SK-N-SH (cell line): ENCODE measurements around the gene LRRC10. TPM values are rescaled to one million over a fixed set of nuclear protein-coding genes. Genes with fewer than 3 reads are reported as not detected.
A peak's percentile ranks its signal among the peaks of the same experiment; 100 is the strongest.

Experiments used
- CTCF ChIA-PET: fragments of 300-600, 350-600 bp; formaldehyde crosslinking; extraction: SDS; loops from one replicate; lab custom pipeline; 2021; lab: Yijun Ruan, JAX
- POLR2A ChIA-PET: fragments of 350-600 bp; sonication (Branson Sonifier 250); formaldehyde crosslinking; extraction: SDS; loops from one replicate; lab custom pipeline; 2020; ENCODE audit warnings: antibody characterized with exemption, inconsistent platforms; lab: Yijun Ruan, JAX
- DNase-seq: peaks from one replicate; pipeline ENCODE4 v3.0.0; 2012
- H2AFZ ChIP-seq: fragments of 200-600 bp; sonication (generic); 2 replicates; pipeline ENCODE4 v1.8.1; 2016; ENCODE audit warnings: antibody characterized with exemption, mild to moderate bottlenecking, low read depth
- H3F3A ChIP-seq: fragments of 200-600 bp; sonication (generic); replicated peaks from 2 replicates; pipeline ENCODE3; 2016; ENCODE audit warnings: antibody characterized with exemption, mild to moderate bottlenecking; ENCODE audit not compliant: insufficient read depth
- H3K27ac ChIP-seq, 2 experiments: fragments of 200-500 bp in 1 of 2; fragments of 200-600 bp in 1 of 2; sonication (Bioruptor generic) in 1 of 2; sonication (generic), shearing (Covaris generic) in 1 of 2; 2 replicates each; pipeline versions ENCODE4 v1.5.1 to v1.6.1; 2014 to 2016; ENCODE audit warnings: low read depth in 2 of 2, inconsistent platforms in 1 of 2, low read length in 1 of 2, mild to moderate bottlenecking in 1 of 2, mixed read lengths in 1 of 2
- H3K27me3 ChIP-seq: fragments of 200-600 bp; sonication (generic), shearing (Covaris generic); 2 replicates; pipeline ENCODE4 v1.6.1; 2016; ENCODE audit warnings: mixed run types; ENCODE audit not compliant: insufficient read depth
- H3K36me3 ChIP-seq, 2 experiments: fragments of 200-500 bp in 1 of 2; fragments of 200-600 bp in 1 of 2; sonication (Bioruptor generic) in 1 of 2; sonication (generic) in 1 of 2; replicated peaks in 1 of 2; 2 replicates each; pipeline versions ENCODE3 to v1.5.1; 2014 to 2016; ENCODE audit warnings: low read length in 1 of 2, mild to moderate bottlenecking in 1 of 2; ENCODE audit not compliant: insufficient read depth in 2 of 2, control insufficient read depth in 1 of 2
- H3K4me1 ChIP-seq, 2 experiments: fragments of 200-500 bp in 1 of 2; fragments of 200-600 bp in 1 of 2; sonication (Bioruptor generic) in 1 of 2; sonication (generic), shearing (Covaris generic) in 1 of 2; 2 replicates each; pipeline versions ENCODE4 v1.5.1 to v1.6.1; 2014 to 2016; ENCODE audit warnings: low read depth in 1 of 2, low read length in 1 of 2, mixed run types in 1 of 2; ENCODE audit not compliant: insufficient read depth in 2 of 2, control insufficient read depth in 1 of 2
- H3K4me2 ChIP-seq: fragments of 200-600 bp; sonication (generic), shearing (Covaris generic); 2 replicates; pipeline ENCODE4 v1.6.1; 2017; ENCODE audit warnings: mixed run types
- H3K4me3 ChIP-seq, 2 experiments: fragments of 200-500 bp in 1 of 2; fragments of 200-600 bp in 1 of 2; sonication (Bioruptor generic) in 1 of 2; sonication (generic), shearing (Covaris generic) in 1 of 2; 2 replicates each; pipeline versions ENCODE4 v1.5.1 to v1.8.1; 2014 to 2016; ENCODE audit warnings: low read depth in 2 of 2, inconsistent platforms in 1 of 2, low read length in 1 of 2, mild to moderate bottlenecking in 1 of 2, mixed read lengths in 1 of 2, moderate library complexity in 1 of 2
- H3K79me2 ChIP-seq: fragments of 200-600 bp; sonication (generic); 2 replicates; pipeline ENCODE4 v1.8.1; 2017; ENCODE audit warnings: mild to moderate bottlenecking; ENCODE audit not compliant: insufficient read depth
- H3K9ac ChIP-seq: fragments of 200-600 bp; sonication (generic); 2 replicates; pipeline ENCODE4 v1.6.1; 2017; ENCODE audit warnings: mixed run types
- H3K9me2 ChIP-seq: fragments of 200-600 bp; sonication (generic); 2 replicates; pipeline ENCODE4 v1.6.1; 2017; ENCODE audit warnings: mixed run types
- H3K9me3 ChIP-seq: fragments of 200-600 bp; sonication (generic); 2 replicates; pipeline ENCODE4 v1.6.1; 2017; ENCODE audit warnings: mixed run types, mild to moderate bottlenecking, moderate library complexity
- H4K20me1 ChIP-seq: fragments of 200-600 bp; sonication (generic); 2 replicates; pipeline ENCODE4 v1.6.1; 2017; ENCODE audit warnings: mild to moderate bottlenecking, mixed run types; ENCODE audit not compliant: insufficient read depth
- CTCF ChIP-seq: fragments of 200-600 bp; sonication (generic); IDR thresholded peaks from 2 replicates; pipeline ENCODE4 v1.6.1; 2017; ENCODE audit warnings: antibody characterized with exemption, mild to moderate bottlenecking, moderate library complexity
- ELF1 ChIP-seq: IDR thresholded peaks from 2 replicates; pipeline ENCODE4 v1.4.0; 2012
- GABPA ChIP-seq: IDR thresholded peaks from 2 replicates; pipeline ENCODE4 v1.4.0; 2012; ENCODE audit warnings: low read depth, mild to moderate bottlenecking
- GATA2 ChIP-seq: sonication (generic); formaldehyde crosslinking; IDR thresholded peaks from 2 replicates; pipeline ENCODE4 v1.5.0; 2020; ENCODE audit warnings: mild to moderate bottlenecking, missing genetic modification reagents
- IRF3 ChIP-seq: fragments of 150-350 bp; IDR thresholded peaks from 2 replicates; pipeline ENCODE4 v1.6.1; 2016; ENCODE audit warnings: mild to moderate bottlenecking, low read depth, low read length
- MAX ChIP-seq: IDR thresholded peaks from 2 replicates; pipeline ENCODE4 v1.4.0; 2012; ENCODE audit warnings: low read depth
- MXI1 ChIP-seq: IDR thresholded peaks from 2 replicates; pipeline ENCODE4 v1.6.1; 2012; ENCODE audit warnings: mild to moderate bottlenecking, low read depth, low read length, improper control_type of control experiment
- NFIC ChIP-seq: IDR thresholded peaks from 2 replicates; pipeline ENCODE4 v1.4.0; 2012; ENCODE audit warnings: borderline replicate concordance
- POLR2AphosphoS5 ChIP-seq: IDR thresholded peaks from 2 replicates; pipeline ENCODE4 v1.6.1; 2012; ENCODE audit warnings: low read depth, low read length
- RAD21 ChIP-seq: IDR thresholded peaks from 2 replicates; pipeline ENCODE4 v1.6.1; 2012; ENCODE audit warnings: mild to moderate bottlenecking, low read length
- RCOR1 ChIP-seq: fragments of 150-350 bp; IDR thresholded peaks from 2 replicates; pipeline ENCODE4 v1.6.1; 2017; ENCODE audit warnings: antibody characterized with exemption, low read length
- REST ChIP-seq: IDR thresholded peaks from 2 replicates; pipeline ENCODE4 v1.6.1; 2012; ENCODE audit warnings: mild to moderate bottlenecking, low read depth, low read length, moderate library complexity
- RFX5 ChIP-seq: IDR thresholded peaks from 2 replicates; pipeline ENCODE4 v1.6.1; 2012; ENCODE audit warnings: mild to moderate bottlenecking, improper control_type of control experiment, low read length
- SIN3A ChIP-seq: IDR thresholded peaks from 2 replicates; pipeline ENCODE4 v1.6.1; 2012; ENCODE audit warnings: low read depth, mild to moderate bottlenecking, low read length, moderate library complexity, borderline replicate concordance
- SMC3 ChIP-seq: IDR thresholded peaks from 2 replicates; pipeline ENCODE4 v1.6.1; 2012; ENCODE audit warnings: low read depth, low read length, improper control_type of control experiment
- TAF1 ChIP-seq: IDR thresholded peaks from 2 replicates; pipeline ENCODE4 v1.6.1; 2012; ENCODE audit warnings: low read depth, mild to moderate bottlenecking, low read length, moderate library complexity, borderline replicate concordance
- USF1 ChIP-seq: IDR thresholded peaks from 2 replicates; pipeline ENCODE4 v1.4.0; 2012; ENCODE audit warnings: low read depth, borderline replicate concordance
- WGBS: methylation state at CpG from one replicate; pipeline ENCODE4 v1.1.6; 2017; ENCODE audit warnings: low lambda C conversion rate; 5-methylcytosine and 5-hydroxymethylcytosine counted together
- polyA plus RNA-seq, 3 experiments: library from polyadenylated mRNA; depleted of rRNA; stranded (reverse); fragments of >200 nt; gene quantifications; 2 replicates each; pipeline ENCODE4 v1.2.3, GENCODE V29; 2012

Gene LRRC10
- polyA plus RNA-seq, 1 of the 3 experiments (the other 2 are of a cell fraction) = not detected

GRCh38 chr12:69585189-69586062 lies 25.3 kb downstream of the LRRC10 start, which contains the start of gene CCT2:
Gene CCT2 (plus strand): TSS chr12:69585459. CDS start chr12:69585522, 63 bp downstream.
- H3F3A ChIP-seq = peaks cover 12% of the 10 kb centered on the region
- no peaks in the 10 kb centered on the region for H3K9me2 ChIP-seq
- H3K36me3 ChIP-seq = peaks cover 41 to 42% of the 10 kb centered on the region in 2 experiments
- TF ChIP-seq SIN3A (peak; percentile 40; the same call in 1 of the 2 replicates), CTCF (peak; percentile 45), POLR2AphosphoS5 (peak; percentile 98), ELF1 (peak; percentile 53; the same call in 1 of the 2 replicates), TAF1 (peak; percentile 96), GABPA (peak; percentile 77), GATA2 (CRISPR knock-in tag) (no peak), SMC3 (peak; percentile 22; the same call in 1 of the 2 replicates), NFIC (no peak), REST (no peak), USF1 (no peak), RAD21 (peak; percentile 36), MAX (no peak; the same call in none of the 2 replicates), MXI1 (peak; percentile 97), RCOR1 (no peak), IRF3 (no peak), RFX5 (peak; percentile 58; the same call in 1 of the 2 replicates)
- peak within 1 kb of the TSS; percentile 88 to 99 for H3K4me3 ChIP-seq
- peaks cover 49% of the 10 kb centered on the region for H3K79me2 ChIP-seq
- no peaks in the 10 kb centered on the region for H3K9me3 ChIP-seq
- CTCF ChIA-PET = interaction anchor here (0.6 to 2.0 kb wide), 15 partner anchors 10 to 227 kb away, joined by 3 to 16 read pairs (median 3); partner anchors contain the start of gene FRS2
- POLR2A ChIA-PET = interaction anchor here (1.3 kb wide), 1 partner anchor 15 kb away, joined by 7 read pairs; no protein-coding TSS in a partner anchor
- H3K27ac ChIP-seq = peak within 1 kb of the TSS; percentile 86 to 96
- H3K4me1 ChIP-seq = peaks cover 5 to 6% of the 10 kb centered on the region in 2 experiments; a peak in 3 of 4 replicates
- peak within 1 kb of the TSS; percentile 96 for H2AFZ ChIP-seq
- H3K4me2 ChIP-seq = peak within 1 kb of the TSS; percentile 82
- peak; percentile 95 for DNase-seq
- H4K20me1 ChIP-seq = peaks cover 12% of the 10 kb centered on the region
- no peaks in the 10 kb centered on the region for H3K27me3 ChIP-seq
- peak within 1 kb of the TSS; percentile 98 for H3K9ac ChIP-seq
- WGBS = under 1% methylated on average over 34 of the region's 63 CpGs
